ENCODE data around the gene TFR2. TPM values are rescaled to one million over a fixed set of nuclear protein-coding genes. Genes with fewer than 3 reads are reported as not detected.

The TFR2 gene
- total RNA-seq, 1 donor from 2014 or later, result 0.50 TPM

- Mint-ChIP-seq H3K9me3 (ENCODE audit: unreplicated experiment) (no peaks in the 10 kb centered on the region), H3K36me3 (ENCODE audit: low read depth, unreplicated experiment) (peaks cover 6% of the 10 kb centered on the region), H3K27me3 (ENCODE audit: low read depth, unreplicated experiment) (peaks cover 11% of the 10 kb centered on the region), H3K27ac (ENCODE audit: unreplicated experiment) (no peak overlapping the region), H3K4me1 (ENCODE audit: low read depth, unreplicated experiment) (no peaks in the 10 kb centered on the region), H3K4me3 (ENCODE audit: unreplicated experiment) (no peak overlapping the region)
- no peaks in the 10 kb centered on the region for H3K36me3 ChIP-seq (ENCODE audit: insufficient read depth, low read length)
- TF ChIP-seq, protein P1, sequence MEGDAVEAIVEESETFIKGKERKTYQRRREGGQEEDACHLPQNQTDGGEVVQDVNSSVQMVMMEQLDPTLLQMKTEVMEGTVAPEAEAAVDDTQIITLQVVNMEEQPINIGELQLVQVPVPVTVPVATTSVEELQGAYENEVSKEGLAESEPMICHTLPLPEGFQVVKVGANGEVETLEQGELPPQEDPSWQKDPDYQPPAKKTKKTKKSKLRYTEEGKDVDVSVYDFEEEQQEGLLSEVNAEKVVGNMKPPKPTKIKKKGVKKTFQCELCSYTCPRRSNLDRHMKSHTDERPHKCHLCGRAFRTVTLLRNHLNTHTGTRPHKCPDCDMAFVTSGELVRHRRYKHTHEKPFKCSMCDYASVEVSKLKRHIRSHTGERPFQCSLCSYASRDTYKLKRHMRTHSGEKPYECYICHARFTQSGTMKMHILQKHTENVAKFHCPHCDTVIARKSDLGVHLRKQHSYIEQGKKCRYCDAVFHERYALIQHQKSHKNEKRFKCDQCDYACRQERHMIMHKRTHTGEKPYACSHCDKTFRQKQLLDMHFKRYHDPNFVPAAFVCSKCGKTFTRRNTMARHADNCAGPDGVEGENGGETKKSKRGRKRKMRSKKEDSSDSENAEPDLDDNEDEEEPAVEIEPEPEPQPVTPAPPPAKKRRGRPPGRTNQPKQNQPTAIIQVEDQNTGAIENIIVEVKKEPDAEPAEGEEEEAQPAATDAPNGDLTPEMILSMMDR (IDR thresholded peaks at IDR 0.05; ENCODE audit: insufficient read depth, low read depth, low read length), result no peak
- no peak for TF ChIP-seq EZH2 (IDR thresholded peaks at IDR 0.05; ENCODE audit: insufficient read depth, low read length)
- H3K9me3 ChIP-seq (ENCODE audit: insufficient read depth, low read depth, low read length), result no peaks in the 10 kb centered on the region
- H2AFZ ChIP-seq (ENCODE audit: low read depth, low read length), result no peak overlapping the region
- no peak overlapping the region for H3K4me3 ChIP-seq (ENCODE audit: insufficient read depth, low read depth, low read length)
- no peak overlapping the region for H3K9ac ChIP-seq (ENCODE audit: low read length)
- H3K27me3 ChIP-seq (ENCODE audit: insufficient read depth, low read length), result peaks cover 7% of the 10 kb centered on the region
- no peaks in the 10 kb centered on the region for H4K20me1 ChIP-seq (ENCODE audit: insufficient read depth, low read length)
- H3K79me2 ChIP-seq (ENCODE audit: insufficient read depth, low read length), result no peaks in the 10 kb centered on the region
- DNase-seq (ENCODE audit: low read depth) (no peak), FAIRE-seq (no peak)
- H3K27ac ChIP-seq (ENCODE audit: low read depth, low read length), result no peak overlapping the region
- H3K4me1 ChIP-seq (ENCODE audit: insufficient read depth, low read length), result peaks cover 3% of the 10 kb centered on the region
- H3K4me2 ChIP-seq (ENCODE audit: low read length), result no peak overlapping the region
Measured at GRCh38 chr7:100591596-100591995, 49.8 kb downstream of the TFR2 start.

GRCh38 chr7:100590077-100590737 is 51.1 kb downstream of the TFR2 start:
- Histone ChIP-seq H2AFZ (ENCODE audit: low read depth, low read length) (no peak overlapping the region), H3K4me3 (ENCODE audit: insufficient read depth, low read depth, low read length) (no peak overlapping the region), H3K79me2 (ENCODE audit: insufficient read depth, low read length) (peaks cover 7% of the 10 kb centered on the region), H4K20me1 (ENCODE audit: insufficient read depth, low read length) (peaks cover 5% of the 10 kb centered on the region), H3K4me1 (ENCODE audit: insufficient read depth, low read length) (peaks cover 6% of the 10 kb centered on the region), H3K27ac (ENCODE audit: low read depth, low read length) (no peak overlapping the region), H3K36me3 (ENCODE audit: insufficient read depth, low read length) (no peaks in the 10 kb centered on the region), H3K27me3 (ENCODE audit: insufficient read depth, low read length) (peaks cover 7% of the 10 kb centered on the region), H3K9ac (ENCODE audit: low read length) (no peak overlapping the region), H3K9me3 (ENCODE audit: insufficient read depth, low read depth, low read length) (no peaks in the 10 kb centered on the region), H3K4me2 (ENCODE audit: low read length) (no peak overlapping the region)
- no peak overlapping the region for H3K27ac Mint-ChIP-seq (ENCODE audit: unreplicated experiment)
- TF ChIP-seq, protein P1 (IDR thresholded peaks at IDR 0.05; ENCODE audit: insufficient read depth, low read depth, low read length), result no peak
- no peak for TF ChIP-seq EZH2 (IDR thresholded peaks at IDR 0.05; ENCODE audit: insufficient read depth, low read length)
- FAIRE-seq, result no peak
- H3K36me3 Mint-ChIP-seq (ENCODE audit: low read depth, unreplicated experiment), result peaks cover 2% of the 10 kb centered on the region
- peaks cover 9% of the 10 kb centered on the region for H3K27me3 Mint-ChIP-seq (ENCODE audit: low read depth, unreplicated experiment)
- no peak for DNase-seq (ENCODE audit: low read depth)
- no peaks in the 10 kb centered on the region for H3K4me1 Mint-ChIP-seq (ENCODE audit: low read depth, unreplicated experiment)
- H3K9me3 Mint-ChIP-seq (ENCODE audit: unreplicated experiment), result no peaks in the 10 kb centered on the region
- no peak overlapping the region for H3K4me3 Mint-ChIP-seq (ENCODE audit: unreplicated experiment)

DNA sequence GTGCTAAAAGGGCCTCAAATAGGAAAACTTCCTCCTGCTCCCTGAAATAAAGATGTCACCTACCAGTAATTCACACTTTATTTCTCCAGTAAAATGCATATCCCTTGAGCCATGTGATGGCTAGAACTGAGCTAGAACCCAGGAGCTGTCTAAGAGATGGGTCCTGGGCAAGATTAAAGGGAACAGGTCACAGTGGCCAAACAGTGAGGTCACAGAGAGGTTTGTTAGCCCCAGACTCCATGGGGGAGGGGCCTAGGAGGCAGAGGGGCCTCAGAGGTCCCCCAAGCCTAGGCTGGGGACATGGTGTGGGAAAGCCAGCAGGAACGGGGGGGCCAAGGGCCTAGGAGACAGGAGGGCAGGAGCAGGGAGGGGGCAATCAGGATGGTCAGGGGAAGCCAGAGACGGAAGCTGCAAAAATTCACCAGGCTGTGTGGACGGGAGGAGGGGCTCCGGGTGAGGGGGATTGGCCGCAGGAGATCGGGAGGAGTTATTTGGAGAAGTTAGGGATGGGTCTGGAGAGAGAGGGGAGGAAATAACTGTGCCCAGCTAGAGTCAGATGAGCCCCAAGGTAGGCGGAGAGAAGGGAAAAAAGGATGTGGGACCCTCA is 51.9 kb downstream of the TFR2 start:
- FAIRE-seq (no peak), DNase-seq (ENCODE audit: low read depth) (no peak)
- H3K4me1 Mint-ChIP-seq (ENCODE audit: low read depth, unreplicated experiment), result no peaks in the 10 kb centered on the region
- H3K27me3 ChIP-seq (ENCODE audit: insufficient read depth, low read length), result peaks cover 7% of the 10 kb centered on the region
- no peak overlapping the region for H3K4me3 Mint-ChIP-seq (ENCODE audit: unreplicated experiment)
- no peak overlapping the region for H3K27ac ChIP-seq (ENCODE audit: low read depth, low read length)
- no peaks in the 10 kb centered on the region for H3K9me3 Mint-ChIP-seq (ENCODE audit: unreplicated experiment)
- peaks cover 15% of the 10 kb centered on the region for H3K79me2 ChIP-seq (ENCODE audit: insufficient read depth, low read length)
- H3K4me1 ChIP-seq (ENCODE audit: insufficient read depth, low read length), result peaks cover 13% of the 10 kb centered on the region
- H3K4me2 ChIP-seq (ENCODE audit: low read length), result no peak overlapping the region
- no peak overlapping the region for H3K9ac ChIP-seq (ENCODE audit: low read length)
- peaks cover 9% of the 10 kb centered on the region for H3K27me3 Mint-ChIP-seq (ENCODE audit: low read depth, unreplicated experiment)
- no peak overlapping the region for H3K4me3 ChIP-seq (ENCODE audit: insufficient read depth, low read depth, low read length)
- no peaks in the 10 kb centered on the region for H3K36me3 ChIP-seq (ENCODE audit: insufficient read depth, low read length)
- no peak overlapping the region for H2AFZ ChIP-seq (ENCODE audit: low read depth, low read length)
- peaks cover 13% of the 10 kb centered on the region for H4K20me1 ChIP-seq (ENCODE audit: insufficient read depth, low read length)
- TF ChIP-seq, protein P1 (IDR thresholded peaks at IDR 0.05; ENCODE audit: insufficient read depth, low read depth, low read length), result no peak
- TF ChIP-seq EZH2 (IDR thresholded peaks at IDR 0.05; ENCODE audit: insufficient read depth, low read length), result no peak
- no peaks in the 10 kb centered on the region for H3K9me3 ChIP-seq (ENCODE audit: insufficient read depth, low read depth, low read length)
- no peak overlapping the region for H3K27ac Mint-ChIP-seq (ENCODE audit: unreplicated experiment)
- no peaks in the 10 kb centered on the region for H3K36me3 Mint-ChIP-seq (ENCODE audit: low read depth, unreplicated experiment)
